ENCODE data around the gene CALCOCO1.

GRCh38 chr12:53765891-53766290 is 38.6 kb upstream of the CALCOCO1 start:
- TF ChIP-seq POLR2A (IDR thresholded peaks at IDR 0.05; ENCODE audit: low read depth, low read length): no peak
- TF ChIP-seq NR2F1 (conservative IDR thresholded peaks at IDR 0.05): no peak

Data from GM12878 (cell line).